Measurements from ENCODE around the gene LY86. TPM values are rescaled to one million over a fixed set of nuclear protein-coding genes. Genes with fewer than 3 reads are reported as not detected.

Gene LY86
- total and polyA plus RNA-seq, 4 donors, result 5.2 to 12.4 (median 9.6) TPM

DNA sequence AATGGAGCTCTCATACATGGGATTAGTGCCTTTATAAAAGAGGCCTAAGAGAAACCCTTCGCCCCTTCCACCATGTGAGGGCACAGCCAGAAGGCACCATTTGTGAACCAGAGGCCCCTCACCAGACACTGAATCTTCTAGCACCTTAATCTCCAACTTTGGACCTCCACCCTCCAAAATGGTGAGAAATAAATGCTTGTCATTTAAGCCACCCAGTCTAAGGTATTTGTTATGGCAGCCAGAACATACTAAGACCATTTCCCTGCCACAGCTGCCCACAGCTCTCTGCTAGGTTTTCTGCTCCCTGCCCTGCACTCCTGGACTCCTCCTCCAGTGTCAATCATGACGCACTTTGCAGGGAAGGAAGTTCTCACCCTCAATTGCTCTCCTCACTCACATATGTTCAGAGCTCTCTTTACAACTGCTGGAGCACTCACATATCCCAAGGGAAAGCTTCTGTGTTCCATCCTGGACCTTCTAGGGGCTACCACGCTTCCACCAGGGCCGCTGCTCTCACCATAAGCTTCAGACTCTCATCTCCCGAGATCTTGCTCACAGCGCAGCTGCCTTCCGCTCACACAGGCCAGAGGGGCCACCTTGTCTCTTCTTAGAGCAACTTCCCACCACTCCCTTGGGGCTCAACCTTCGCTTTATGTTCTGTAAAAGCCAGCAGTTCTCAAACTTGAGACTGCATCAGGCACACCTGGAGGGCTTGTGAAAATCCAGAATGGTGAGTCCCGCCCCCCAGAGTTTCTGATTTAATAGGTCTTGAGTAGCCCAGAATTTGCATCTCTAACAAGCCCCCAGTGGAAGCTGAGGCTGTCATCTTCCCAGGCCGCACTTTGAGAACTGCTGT is 1.6 kb upstream of the LY86 start:
- H3K4me3 ChIP-seq, result no peak overlapping the region
- no peak for ATAC-seq (ENCODE audit: insufficient read depth, low FRiP score)
- 87 to 92% methylated on average over 10 of the region's 10 CpGs for WGBS, 2 donors
- TF ChIP-seq, protein P1, sequence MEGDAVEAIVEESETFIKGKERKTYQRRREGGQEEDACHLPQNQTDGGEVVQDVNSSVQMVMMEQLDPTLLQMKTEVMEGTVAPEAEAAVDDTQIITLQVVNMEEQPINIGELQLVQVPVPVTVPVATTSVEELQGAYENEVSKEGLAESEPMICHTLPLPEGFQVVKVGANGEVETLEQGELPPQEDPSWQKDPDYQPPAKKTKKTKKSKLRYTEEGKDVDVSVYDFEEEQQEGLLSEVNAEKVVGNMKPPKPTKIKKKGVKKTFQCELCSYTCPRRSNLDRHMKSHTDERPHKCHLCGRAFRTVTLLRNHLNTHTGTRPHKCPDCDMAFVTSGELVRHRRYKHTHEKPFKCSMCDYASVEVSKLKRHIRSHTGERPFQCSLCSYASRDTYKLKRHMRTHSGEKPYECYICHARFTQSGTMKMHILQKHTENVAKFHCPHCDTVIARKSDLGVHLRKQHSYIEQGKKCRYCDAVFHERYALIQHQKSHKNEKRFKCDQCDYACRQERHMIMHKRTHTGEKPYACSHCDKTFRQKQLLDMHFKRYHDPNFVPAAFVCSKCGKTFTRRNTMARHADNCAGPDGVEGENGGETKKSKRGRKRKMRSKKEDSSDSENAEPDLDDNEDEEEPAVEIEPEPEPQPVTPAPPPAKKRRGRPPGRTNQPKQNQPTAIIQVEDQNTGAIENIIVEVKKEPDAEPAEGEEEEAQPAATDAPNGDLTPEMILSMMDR (IDR thresholded peaks at IDR 0.05; ENCODE audit: control extremely low read depth, extremely low read depth), result no peak
- H3K9me3 ChIP-seq (ENCODE audit: control insufficient read depth in 4 of 4, insufficient read depth in 3 of 4, low read length in 3 of 4), result no peaks in the 10 kb centered on the region
- H3K27ac ChIP-seq (ENCODE audit: low read depth in 1 of 2, low read length in 1 of 2), result no peak overlapping the region
- DNase-seq, result no peak
- H3K4me1 ChIP-seq (ENCODE audit: control insufficient read depth in 5 of 5, insufficient read depth in 5 of 5, low read length in 5 of 5), result peaks cover 0 to 17% (median 8%) of the 10 kb centered on the region in 5 donors
- H3K27me3 ChIP-seq (ENCODE audit: control insufficient read depth in 3 of 3, insufficient read depth in 3 of 3, low read length in 2 of 3), result no peaks in the 10 kb centered on the region
- no peak overlapping the region for H3K9ac ChIP-seq (ENCODE audit: insufficient read depth in 1 of 2, low read length in 2 of 2)
- no peaks in the 10 kb centered on the region for H3K36me3 ChIP-seq (ENCODE audit: control insufficient read depth in 4 of 4, insufficient read depth in 4 of 4, low read length in 4 of 4)

DNA sequence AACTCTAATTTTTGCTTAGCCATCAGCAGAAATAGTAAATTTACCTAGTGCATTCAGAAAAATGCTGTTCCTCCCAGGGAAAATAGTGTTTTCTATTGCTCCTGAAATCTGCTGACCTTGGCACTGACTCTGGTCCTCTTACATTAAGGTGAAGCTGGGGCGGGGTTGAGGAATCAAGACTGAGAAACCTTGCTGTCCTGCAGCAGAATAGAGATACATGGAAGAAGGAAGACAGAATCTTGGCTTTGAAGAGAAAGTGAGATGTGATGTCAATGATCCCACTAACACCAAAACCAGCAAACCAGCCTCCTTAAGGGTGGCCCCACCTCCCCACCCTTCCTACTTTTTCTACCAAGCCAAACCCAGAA is 840 bp upstream of the LY86 start:
- Histone ChIP-seq H3K27me3 (ENCODE audit: control insufficient read depth in 3 of 3, insufficient read depth in 3 of 3, low read length in 2 of 3) (no peaks in the 10 kb centered on the region), H3K4me3 (no peak overlapping the region), H3K9ac (ENCODE audit: insufficient read depth in 1 of 2, low read length in 2 of 2) (no peak overlapping the region), H3K36me3 (ENCODE audit: control insufficient read depth in 4 of 4, insufficient read depth in 4 of 4, low read length in 4 of 4) (no peaks in the 10 kb centered on the region), H3K4me1 (ENCODE audit: control insufficient read depth in 5 of 5, insufficient read depth in 5 of 5, low read length in 5 of 5) (peaks cover 0 to 17% (median 8%) of the 10 kb centered on the region in 5 donors), H3K9me3 (ENCODE audit: control insufficient read depth in 4 of 4, insufficient read depth in 3 of 4, low read length in 3 of 4) (no peaks in the 10 kb centered on the region), H3K27ac (ENCODE audit: low read depth in 1 of 2, low read length in 1 of 2) (no peak overlapping the region)
- 94 to 97% methylated on average over 1 of the region's 1 CpG for WGBS, 2 donors
- no peak for ATAC-seq (ENCODE audit: insufficient read depth, low FRiP score)
- TF ChIP-seq, protein P1 (IDR thresholded peaks at IDR 0.05; ENCODE audit: control extremely low read depth, extremely low read depth), result no peak
- no peak for DNase-seq

DNA sequence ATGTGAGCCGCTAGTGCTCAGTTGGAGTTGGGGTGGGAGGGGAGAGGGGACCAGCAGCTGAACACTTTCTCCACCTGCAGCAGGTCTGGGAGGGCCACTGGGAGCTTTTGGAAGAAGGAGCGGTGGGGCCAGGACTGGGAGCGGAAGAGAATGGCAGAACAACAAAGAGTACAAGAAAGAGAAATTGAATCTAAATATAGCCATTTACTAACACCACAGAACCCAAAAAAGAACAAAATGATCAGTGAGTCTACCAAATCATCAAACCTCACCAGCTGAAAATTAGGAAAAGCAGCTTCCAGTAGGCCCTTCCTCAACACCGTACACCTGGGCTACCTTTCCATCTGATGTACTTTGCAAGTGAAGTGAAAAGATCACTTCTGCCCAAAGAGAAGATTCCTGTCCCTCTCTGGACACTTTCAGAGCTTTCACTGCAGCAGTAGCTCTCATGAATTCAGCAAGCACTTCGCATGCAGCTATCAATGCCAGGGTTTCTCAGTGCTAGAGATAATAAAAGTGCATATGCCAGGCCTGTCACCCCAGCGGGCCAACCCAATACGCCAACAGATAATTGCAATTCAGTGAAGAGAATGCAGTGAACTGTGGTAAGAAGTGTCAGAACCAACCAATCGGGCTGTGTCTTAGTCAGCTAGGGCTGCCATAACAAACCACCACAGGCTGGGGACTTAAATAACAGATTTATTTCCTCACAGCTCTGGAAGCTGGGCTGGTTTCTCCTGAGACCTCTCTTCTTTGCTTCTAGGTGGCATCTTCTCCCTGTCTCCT is 597 bp downstream of the LY86 start:
- TF ChIP-seq, protein P1 (IDR thresholded peaks at IDR 0.05; ENCODE audit: control extremely low read depth, extremely low read depth), result no peak
- Histone ChIP-seq H3K27me3 (ENCODE audit: control insufficient read depth in 3 of 3, insufficient read depth in 3 of 3, low read length in 2 of 3) (no peaks in the 10 kb centered on the region), H3K27ac (ENCODE audit: low read depth in 1 of 2, low read length in 1 of 2) (peak overlapping the region in 1 of 2 donors; percentile 35), H3K9ac (ENCODE audit: insufficient read depth in 1 of 2, low read length in 2 of 2) (no peak overlapping the region), H3K36me3 (ENCODE audit: control insufficient read depth in 4 of 4, insufficient read depth in 4 of 4, low read length in 4 of 4) (no peaks in the 10 kb centered on the region), H3K9me3 (ENCODE audit: control insufficient read depth in 4 of 4, insufficient read depth in 3 of 4, low read length in 3 of 4) (no peaks in the 10 kb centered on the region), H3K4me3 (no peak overlapping the region), H3K4me1 (ENCODE audit: control insufficient read depth in 5 of 5, insufficient read depth in 5 of 5, low read length in 5 of 5) (peaks cover 0 to 17% (median 9%) of the 10 kb centered on the region in 5 donors)
- 62 to 76% methylated on average over 8 of the region's 8 CpGs for WGBS, 2 donors
- DNase-seq (peak in 2 of 3 donors; percentile 26 to 40), ATAC-seq (ENCODE audit: insufficient read depth, low FRiP score) (no peak)

Measured in lung (tissue), 12 donors.